IMR-90 (cell line): ENCODE data around the gene SREBF2. TPM values are rescaled to one million over a fixed set of nuclear protein-coding genes. Genes with fewer than 3 reads are reported as not detected.

Source experiments
- ATAC-seq: fragments of 200-7000 bp; cut with Tn5 transposase; 2 replicates; pipeline ENCODE4 v1.9.1; 2020; ENCODE audit warnings: low read depth, mild to moderate bottlenecking, moderate library complexity
- BruUV-seq: library from RNA; stranded (reverse); fragments of 400-500 nt; replicated peaks from 2 replicates; lab custom pipeline; 2021; lab: Mats Ljungman, UMichigan
- CTCF ChIA-PET: fragments of 300-600 bp; formaldehyde crosslinking; extraction: SDS; loops from one replicate; lab custom pipeline; 2021; ENCODE audit warnings: antibody characterized with exemption; lab: Yijun Ruan, JAX
- POLR2A ChIA-PET: fragments of 300-600 bp; sonication (Branson Sonifier 250); formaldehyde crosslinking; loops from one replicate; lab custom pipeline; 2022; ENCODE audit warnings: antibody characterized with exemption; ENCODE audit not compliant: unreplicated experiment; lab: Charles Lee
- DNase-seq: peaks from one replicate; pipeline ENCODE4 v3.0.0; 2013
- H2AFZ ChIP-seq: replicated peaks from 2 replicates; pipeline ENCODE3; 2013; ENCODE audit warnings: low read length, mild to moderate bottlenecking; ENCODE audit not compliant: poor library complexity
- H2AK5ac ChIP-seq: 2 replicates; pipeline ENCODE4 v1.6.1; 2013; ENCODE audit warnings: low read depth, low read length, inconsistent platforms
- H2AK9ac ChIP-seq: replicated peaks from 2 replicates; pipeline ENCODE3; 2013; ENCODE audit warnings: mild to moderate bottlenecking, low read depth, low read length, moderate library complexity; ENCODE audit not compliant: poor library complexity
- H2BK120ac ChIP-seq: 2 replicates; pipeline ENCODE4 v1.6.1; 2013; ENCODE audit warnings: low read depth, low read length, inconsistent platforms
- H2BK15ac ChIP-seq: 3 replicates; pipeline ENCODE4 v1.6.1; 2013; ENCODE audit warnings: low read depth, low read length, inconsistent platforms
- H2BK20ac ChIP-seq: 2 replicates; pipeline ENCODE4 v1.6.1; 2013; ENCODE audit warnings: low read depth, mild to moderate bottlenecking, inconsistent platforms, low read length, moderate library complexity
- H2BK5ac ChIP-seq: 2 replicates; pipeline ENCODE4 v1.6.1; 2013; ENCODE audit warnings: mild to moderate bottlenecking, low read depth, low read length, inconsistent platforms; ENCODE audit not compliant: poor library complexity, severe bottlenecking
- H3K14ac ChIP-seq: replicated peaks from 2 replicates; pipeline ENCODE4 v1.6.1; 2013; ENCODE audit warnings: low read depth, low read length, inconsistent platforms
- H3K18ac ChIP-seq: 2 replicates; pipeline ENCODE4 v1.6.1; 2013; ENCODE audit warnings: low read depth, low read length, control low read depth
- H3K23ac ChIP-seq: 2 replicates; pipeline ENCODE4 v1.6.1; 2013; ENCODE audit warnings: low read depth, low read length, inconsistent platforms
- H3K27ac ChIP-seq: 2 replicates; pipeline ENCODE4 v1.5.1; 2013; ENCODE audit warnings: mild to moderate bottlenecking, control low read depth, low read length; ENCODE audit not compliant: insufficient read depth
- H3K27me3 ChIP-seq: 2 replicates; pipeline ENCODE4 v1.6.1; 2013; ENCODE audit warnings: low read length; ENCODE audit not compliant: control insufficient read depth, insufficient read depth
- H3K36me3 ChIP-seq: 2 replicates; pipeline ENCODE4 v1.6.1; 2013; ENCODE audit warnings: low read length, mixed read lengths; ENCODE audit not compliant: control insufficient read depth, insufficient read depth
- H3K4ac ChIP-seq: 2 replicates; pipeline ENCODE4 v1.6.1; 2013; ENCODE audit warnings: low read depth, low read length, inconsistent platforms
- H3K4me1 ChIP-seq: 2 replicates; pipeline ENCODE4 v1.6.1; 2013; ENCODE audit warnings: low read length, mixed read lengths; ENCODE audit not compliant: control insufficient read depth, insufficient read depth
- H3K4me2 ChIP-seq: 2 replicates; pipeline ENCODE4 v1.6.1; 2013; ENCODE audit warnings: low read depth, mild to moderate bottlenecking, control low read depth, low read length, moderate library complexity
- H3K4me3 ChIP-seq: 2 replicates; pipeline ENCODE4 v1.5.1; 2013; ENCODE audit warnings: low read depth, mild to moderate bottlenecking, control low read depth, low read length, moderate library complexity; ENCODE audit not compliant: insufficient read depth
- H3K56ac ChIP-seq: 2 replicates; pipeline ENCODE4 v1.6.1; 2013; ENCODE audit warnings: low read length, inconsistent platforms; ENCODE audit not compliant: insufficient read depth; ENCODE audit errors: extremely low read depth
- H3K79me1 ChIP-seq, 2 experiments: 2 replicates each; pipeline ENCODE4 v1.6.1; 2013; ENCODE audit warnings: low read length in 2 of 2, inconsistent platforms in 1 of 2, low read depth in 1 of 2
- H3K9ac ChIP-seq: 2 replicates; pipeline ENCODE4 v1.6.1; 2013; ENCODE audit warnings: low read depth, low read length, control low read depth
- H3K9me1 ChIP-seq: 2 replicates; pipeline ENCODE4 v1.6.1; 2013; ENCODE audit warnings: low read length, inconsistent platforms; ENCODE audit not compliant: insufficient read depth
- H3K9me3 ChIP-seq: 2 replicates; pipeline ENCODE4 v1.6.1; 2013; ENCODE audit warnings: low read length; ENCODE audit not compliant: control insufficient read depth, insufficient read depth
- H4K20me1 ChIP-seq: 2 replicates; pipeline ENCODE4 v1.6.1; 2013; ENCODE audit warnings: low read length, inconsistent platforms; ENCODE audit not compliant: insufficient read depth
- H4K5ac ChIP-seq: 2 replicates; pipeline ENCODE4 v1.6.1; 2013; ENCODE audit warnings: mild to moderate bottlenecking, low read depth, low read length, control low read depth
- H4K8ac ChIP-seq, 2 experiments: 2 replicates each; pipeline ENCODE4 v1.6.1; 2013; ENCODE audit warnings: low read depth in 2 of 2, low read length in 2 of 2, control low read depth in 1 of 2, inconsistent platforms in 1 of 2
- H4K91ac ChIP-seq: 2 replicates; pipeline ENCODE4 v1.6.1; 2013; ENCODE audit warnings: low read depth, low read length, inconsistent platforms; ENCODE audit not compliant: insufficient read depth
- BHLHE40 ChIP-seq: fragments of 150-350 bp; IDR thresholded peaks from 2 replicates; pipeline ENCODE4 v1.6.1; 2016; ENCODE audit warnings: mild to moderate bottlenecking, low read depth, low read length
- CEBPB ChIP-seq: IDR thresholded peaks from 2 replicates; pipeline ENCODE4 v1.6.1; 2012; ENCODE audit warnings: low read depth, low read length, improper control_type of control experiment
- CHD1 ChIP-seq: IDR thresholded peaks from 2 replicates; pipeline ENCODE4 v1.6.1; 2012; ENCODE audit warnings: low read depth, low read length, improper control_type of control experiment
- CTCF ChIP-seq: conservative IDR thresholded peaks from 2 replicates; pipeline ENCODE4 v1.5.1; 2012; ENCODE audit warnings: mild to moderate bottlenecking, low read depth, low read length, improper control_type of control experiment
- FOS ChIP-seq: fragments of 150-350 bp; IDR thresholded peaks from 2 replicates; pipeline ENCODE4 v1.6.1; 2016; ENCODE audit warnings: low read depth, low read length
- MAFK ChIP-seq: IDR thresholded peaks from 2 replicates; pipeline ENCODE4 v1.6.1; 2012; ENCODE audit warnings: low read depth, low read length, improper control_type of control experiment
- MAZ ChIP-seq: IDR thresholded peaks from 2 replicates; pipeline ENCODE4 v1.6.1; 2012; ENCODE audit warnings: low read depth, mild to moderate bottlenecking, low read length, improper control_type of control experiment, moderate library complexity, borderline replicate concordance
- MXI1 ChIP-seq: IDR thresholded peaks from 2 replicates; pipeline ENCODE4 v1.6.1; 2012; ENCODE audit warnings: low read depth, mild to moderate bottlenecking, low read length, moderate library complexity, borderline replicate concordance
- NFE2L2 ChIP-seq: fragments of 150-350 bp; IDR thresholded peaks from 2 replicates; pipeline ENCODE4 v1.6.1; 2016; ENCODE audit warnings: low read depth, mild to moderate bottlenecking, low read length
- POLR2A ChIP-seq: IDR thresholded peaks from 2 replicates; pipeline ENCODE4 v1.6.1; 2012; ENCODE audit warnings: mild to moderate bottlenecking, low read depth, low read length
- RAD21 ChIP-seq: IDR thresholded peaks from 2 replicates; pipeline ENCODE4 v1.6.1; 2012; ENCODE audit warnings: low read length, improper control_type of control experiment
- RCOR1 ChIP-seq: IDR thresholded peaks from 2 replicates; pipeline ENCODE4 v1.6.1; 2012; ENCODE audit warnings: mild to moderate bottlenecking, low read length, improper control_type of control experiment; ENCODE audit not compliant: insufficient replicate concordance
- RFX5 ChIP-seq: IDR thresholded peaks from 2 replicates; pipeline ENCODE4 v1.8.0; 2012; ENCODE audit warnings: low read depth, mild to moderate bottlenecking, low read length, moderate library complexity
- SMC3 ChIP-seq: fragments of 150-350 bp; IDR thresholded peaks from 2 replicates; pipeline ENCODE4 v1.6.1; 2016; ENCODE audit warnings: low read depth, mild to moderate bottlenecking, antibody characterized with exemption, low read length, moderate library complexity
- USF2 ChIP-seq: fragments of 150-350 bp; IDR thresholded peaks from 2 replicates; pipeline ENCODE4 v1.6.1; 2017; ENCODE audit warnings: mild to moderate bottlenecking, antibody characterized with exemption, low read length, low read depth
- WGBS, 2 experiments: methylation state at CpG; one replicate each; pipeline versions ENCODE4 v1.1.5 to v1.1.7; 2013; ENCODE audit warnings: missing lambda C conversion rate in 2 of 2; ENCODE audit not compliant: insufficient read length in 1 of 2; ENCODE audit errors: extremely low coverage in 2 of 2; 5-methylcytosine and 5-hydroxymethylcytosine counted together
- dilution Hi-C: fragments of 300-500 bp; cut with HindIII; formaldehyde crosslinking; loops from one replicate; pipeline ENCODE4 v1.14.3; 2018; ENCODE audit warnings: low sequenced_read_pairs; ENCODE audit not compliant: unreplicated experiment
- in situ Hi-C: fragments of 300-500 bp; cut with MboI; formaldehyde crosslinking; loops from 3 replicates; pipeline ENCODE4 v1.14.3; 2019; ENCODE audit warnings: low sequenced_read_pairs, inconsistent platforms, mixed read lengths
- intact Hi-C: fragments of 100-400 bp; cut with micrococcal nuclease; formaldehyde crosslinking; loops from 2 replicates; pipeline ENCODE4 v1.10.0; 2022
- polyA plus RNA-seq, 3 experiments: library from polyadenylated mRNA; depleted of rRNA; stranded (reverse); fragments of >200 nt; gene quantifications; 2 replicates each; pipeline ENCODE4 v1.2.3, GENCODE V29; 2012; ENCODE audit warnings: low replicate concordance in 1 of 3
- total RNA-seq: library from RNA; depleted of rRNA; stranded (reverse); fragments of >200 nt; gene quantifications from 2 replicates; pipeline ENCODE4 v1.2.3, GENCODE V29; 2012
- TF ChIP-seq, protein P1 (sequence below): fragments of 150-350 bp; IDR thresholded peaks from 2 replicates; pipeline ENCODE4 v1.6.1; 2016; ENCODE audit warnings: low read depth, mild to moderate bottlenecking, low read length, moderate library complexity, borderline replicate concordance

SREBF2 gene
- total and polyA plus RNA-seq, 2 of the 4 experiments (the other 2 are of a cell fraction): 8.1 to 47.4 TPM

DNA sequence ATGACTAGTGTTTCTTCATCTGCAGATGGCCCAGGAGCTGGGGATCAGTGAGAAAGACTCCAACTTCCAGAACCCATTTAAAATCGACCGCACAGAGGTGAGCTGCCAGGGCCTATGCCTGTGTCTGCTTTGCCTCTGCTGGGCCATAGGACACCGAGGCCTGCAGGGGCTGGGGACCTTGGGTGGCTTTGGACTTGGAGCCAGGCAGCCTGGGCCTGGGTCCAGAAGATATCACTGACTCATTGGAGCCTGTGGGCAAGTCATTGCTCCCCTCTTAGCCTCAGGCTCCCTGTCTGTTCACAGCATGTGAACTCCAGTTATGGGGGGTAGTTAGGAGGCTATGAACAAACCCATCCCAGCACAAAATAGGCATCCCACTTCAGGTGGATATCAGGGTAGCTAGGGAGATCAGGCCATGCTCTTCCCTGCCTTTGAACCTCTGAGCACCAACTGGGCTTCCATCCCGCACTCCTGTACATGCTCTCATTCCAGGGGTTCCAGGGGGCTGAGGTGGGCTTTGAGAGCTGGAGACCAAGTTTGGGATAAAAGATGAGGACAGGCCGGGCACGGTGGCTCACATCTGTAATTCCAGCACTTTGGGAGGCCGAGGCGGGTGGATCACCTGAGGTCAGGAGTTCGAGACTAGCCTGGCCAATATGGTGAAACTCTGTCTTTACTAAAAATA lies 19.0 kb upstream of the SREBF2 start:
- no peaks in the 10 kb centered on the region for H4K20me1 ChIP-seq
- intact Hi-C loops (no loop called here), dilution Hi-C loops (no loop called here), in situ Hi-C loops (no loop called here)
- no peak overlapping the region for H2BK15ac ChIP-seq
- no peak overlapping the region for H3K14ac ChIP-seq
- no peak overlapping the region for H3K4ac ChIP-seq
- no peak overlapping the region for H3K56ac ChIP-seq
- H2BK20ac ChIP-seq: no peak overlapping the region
- H3K4me2 ChIP-seq: no peak overlapping the region
- H3K4me1 ChIP-seq: no peaks in the 10 kb centered on the region
- ATAC-seq (no peak), DNase-seq (no peak)
- POLR2A ChIA-PET: interaction anchor here (0.6 kb wide), 1 partner anchor 18 kb away, joined by 5 read pairs; no protein-coding TSS in a partner anchor
- CTCF ChIA-PET: no interaction called here
- no peak overlapping the region for H2AK5ac ChIP-seq
- H3K18ac ChIP-seq: no peak overlapping the region
- H3K4me3 ChIP-seq: no peak overlapping the region
- no peak overlapping the region for H4K8ac ChIP-seq
- H2AK9ac ChIP-seq: no peak overlapping the region
- no peak overlapping the region for H2AFZ ChIP-seq
- no peak overlapping the region for H2BK5ac ChIP-seq
- WGBS, 2 experiments: no CpG with 5 or more reads among the region's 9 CpGs
- no TSS peak for BruUV-seq
- H4K5ac ChIP-seq: no peak overlapping the region
- H3K27ac ChIP-seq: no peak overlapping the region
- H3K9ac ChIP-seq: no peak overlapping the region
- no peak overlapping the region for H3K23ac ChIP-seq
- no peaks in the 10 kb centered on the region for H3K27me3 ChIP-seq
- H3K79me1 ChIP-seq: no peaks in the 10 kb centered on the region
- peaks cover 6% of the 10 kb centered on the region; the same call in 1 of the 2 replicates for H3K36me3 ChIP-seq
- H2BK120ac ChIP-seq: no peak overlapping the region
- H3K9me1 ChIP-seq: peaks cover 12% of the 10 kb centered on the region
- H4K91ac ChIP-seq: no peak overlapping the region
- no peak for TF ChIP-seq POLR2A
- TF ChIP-seq MAZ: no peak
- no peak for TF ChIP-seq CHD1
- TF ChIP-seq USF2: no peak
- TF ChIP-seq SMC3: no peak
- TF ChIP-seq CTCF: no peak
- no peak for TF ChIP-seq MXI1
- TF ChIP-seq NFE2L2: no peak
- TF ChIP-seq BHLHE40: no peak
- TF ChIP-seq RFX5: no peak
- TF ChIP-seq RCOR1: no peak
- TF ChIP-seq CEBPB: no peak
- TF ChIP-seq, protein P1, sequence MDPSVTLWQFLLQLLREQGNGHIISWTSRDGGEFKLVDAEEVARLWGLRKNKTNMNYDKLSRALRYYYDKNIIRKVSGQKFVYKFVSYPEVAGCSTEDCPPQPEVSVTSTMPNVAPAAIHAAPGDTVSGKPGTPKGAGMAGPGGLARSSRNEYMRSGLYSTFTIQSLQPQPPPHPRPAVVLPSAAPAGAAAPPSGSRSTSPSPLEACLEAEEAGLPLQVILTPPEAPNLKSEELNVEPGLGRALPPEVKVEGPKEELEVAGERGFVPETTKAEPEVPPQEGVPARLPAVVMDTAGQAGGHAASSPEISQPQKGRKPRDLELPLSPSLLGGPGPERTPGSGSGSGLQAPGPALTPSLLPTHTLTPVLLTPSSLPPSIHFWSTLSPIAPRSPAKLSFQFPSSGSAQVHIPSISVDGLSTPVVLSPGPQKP: no peak
- no peak for TF ChIP-seq MAFK
- no peak for TF ChIP-seq FOS
- TF ChIP-seq RAD21: no peak
- H3K9me3 ChIP-seq: no peaks in the 10 kb centered on the region
